Keratinocyte (primary cell): ENCODE measurements around the gene PRR7.

Experiments
- CTCF ChIP-seq, 3 experiments: IDR thresholded peaks in 1 of 3; conservative IDR thresholded peaks in 1 of 3; optimal IDR thresholded peaks in 1 of 3; 2 replicates in 2 of 3; 3 replicates in 1 of 3; pipeline versions ENCODE3 to v1.5.1; 2011; ENCODE audit warnings: low read length in 3 of 3, mild to moderate bottlenecking in 3 of 3, moderate library complexity in 2 of 3, control low read depth in 1 of 3, inconsistent platforms in 1 of 3; ENCODE audit not compliant: insufficient read depth in 2 of 3; ENCODE audit errors: extremely low read depth in 1 of 3
- EZH2 ChIP-seq: IDR thresholded peaks from one replicate; pipeline ENCODE4 v1.6.1; 2012; ENCODE audit warnings: inconsistent platforms, mild to moderate bottlenecking, low read length, moderate library complexity

GRCh38 chr5:177505075-177505474 is 58.5 kb downstream of the PRR7 start:
- TF ChIP-seq CTCF (optimal IDR thresholded peaks at IDR 0.05 in 1 of 3, IDR thresholded peaks at IDR 0.05 in 1 of 3, conservative IDR thresholded peaks at IDR 0.05 in 1 of 3; ENCODE audit: extremely low read depth in 1 of 3, insufficient read depth in 2 of 3, low read length in 3 of 3) (no peak), EZH2 (no peak)
